GM19468 (cell line): Measurements from ENCODE around the gene KRTAP10-2.

Experiments
- ATAC-seq: cut with Tn5 transposase; IDR thresholded peaks from one replicate; pipeline ENCODE4 v1.9.1; 2021; ENCODE audit warnings: mild to moderate bottlenecking, moderate library complexity, moderate number of reproducible peaks; ENCODE audit not compliant: unreplicated experiment; ENCODE audit errors: extremely low read depth

Gene KRTAP10-2

DNA sequence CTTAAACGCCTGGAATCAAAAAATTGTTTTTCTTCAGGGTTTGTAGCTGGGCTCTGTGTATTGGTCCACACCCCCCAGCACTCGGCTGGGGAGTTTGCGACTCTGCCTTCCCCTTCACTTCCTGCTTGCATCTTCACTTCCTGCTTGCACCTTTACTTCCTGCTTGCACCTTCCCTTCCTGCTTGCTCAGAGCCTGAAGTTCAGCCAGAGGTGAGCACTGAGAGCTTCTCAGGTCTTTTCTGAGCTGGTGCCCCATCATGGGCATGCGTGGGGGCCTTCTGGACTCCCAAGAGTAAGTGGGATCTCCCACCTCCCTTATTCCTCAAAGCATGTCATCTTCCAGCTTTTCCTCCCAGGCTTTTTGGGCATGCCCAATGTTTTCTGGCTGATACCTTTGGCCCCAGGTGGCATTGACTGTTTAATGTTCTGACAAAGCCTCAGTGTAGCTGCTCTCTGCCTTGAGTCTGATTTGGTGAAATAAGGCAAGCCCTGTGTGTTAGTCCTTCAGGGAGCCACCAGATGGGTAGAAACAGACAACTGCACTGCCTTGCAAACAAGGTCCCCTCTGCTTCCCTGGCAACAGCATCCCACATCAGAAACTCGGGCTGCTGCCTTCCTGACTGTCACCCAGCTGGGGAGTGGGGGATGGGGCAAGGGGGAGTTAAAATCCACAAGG lies 3.5 kb downstream of the KRTAP10-2 start:
- no peak for ATAC-seq

DNA sequence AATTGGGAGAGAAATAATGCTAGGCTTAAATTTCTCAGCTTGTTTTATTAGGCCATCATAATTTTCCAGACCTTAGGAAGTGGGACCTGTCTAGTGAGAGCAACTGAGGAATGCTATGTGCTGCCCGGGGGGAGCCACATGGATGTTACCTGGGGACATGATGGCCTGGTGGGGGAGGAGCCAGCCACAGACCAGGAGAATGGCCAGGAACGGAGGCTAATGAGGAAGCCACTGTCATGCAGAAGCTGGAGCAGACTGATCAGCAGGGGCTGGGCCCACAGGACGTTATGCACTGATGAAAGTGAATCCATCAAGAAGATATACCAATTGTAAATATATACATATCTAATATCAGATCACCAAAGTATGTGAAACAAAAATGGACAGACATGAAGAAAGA lies 6.7 kb downstream of the KRTAP10-2 start:
- ATAC-seq = no peak

DNA sequence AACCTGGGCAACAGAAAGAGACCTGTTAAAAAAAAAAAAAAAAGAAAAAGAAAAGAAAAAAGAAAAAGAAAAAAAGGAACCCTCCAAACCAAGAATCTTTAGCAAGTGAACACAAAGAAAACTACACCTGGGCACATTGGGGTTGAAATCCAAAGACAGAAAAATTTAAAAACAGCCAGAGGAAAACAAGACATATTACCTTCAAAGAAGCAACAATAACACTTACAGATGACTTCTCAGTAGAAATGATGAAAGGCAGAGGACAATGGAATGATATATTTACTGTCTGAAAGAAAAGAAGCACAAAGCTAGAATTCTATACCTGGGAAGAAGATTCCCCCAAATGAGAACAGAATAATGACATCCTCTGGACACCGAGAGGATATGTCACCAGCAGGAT lies 8.6 kb downstream of the KRTAP10-2 start:
- ATAC-seq = no peak

DNA sequence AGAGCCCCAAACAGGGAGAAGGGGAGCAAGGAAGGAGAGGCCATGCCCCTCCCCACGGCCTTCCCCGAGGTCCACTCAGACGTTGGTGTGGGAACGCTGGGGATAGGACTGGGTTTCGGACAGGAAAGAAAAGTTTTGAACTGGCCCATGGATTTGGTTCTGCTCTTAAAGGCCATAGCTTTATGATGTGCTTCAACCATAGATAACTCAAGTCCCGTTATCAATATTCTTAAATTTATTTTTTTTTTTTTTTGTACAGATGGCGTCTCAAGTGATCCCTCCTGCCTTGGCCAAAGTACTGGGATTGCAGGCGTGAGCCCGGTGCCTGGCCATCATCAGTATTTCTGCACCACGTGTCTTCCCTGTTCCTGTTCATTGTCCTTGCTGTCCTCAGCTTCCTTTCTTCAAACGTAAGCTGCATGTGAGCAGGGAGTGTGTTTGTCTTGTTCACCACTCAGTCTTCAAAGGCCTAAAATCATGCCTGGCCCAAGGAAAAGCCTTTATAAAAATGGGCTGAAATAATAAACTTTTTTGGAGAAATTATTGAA lies 10.5 kb downstream of the KRTAP10-2 start:
- ATAC-seq = no peak

DNA sequence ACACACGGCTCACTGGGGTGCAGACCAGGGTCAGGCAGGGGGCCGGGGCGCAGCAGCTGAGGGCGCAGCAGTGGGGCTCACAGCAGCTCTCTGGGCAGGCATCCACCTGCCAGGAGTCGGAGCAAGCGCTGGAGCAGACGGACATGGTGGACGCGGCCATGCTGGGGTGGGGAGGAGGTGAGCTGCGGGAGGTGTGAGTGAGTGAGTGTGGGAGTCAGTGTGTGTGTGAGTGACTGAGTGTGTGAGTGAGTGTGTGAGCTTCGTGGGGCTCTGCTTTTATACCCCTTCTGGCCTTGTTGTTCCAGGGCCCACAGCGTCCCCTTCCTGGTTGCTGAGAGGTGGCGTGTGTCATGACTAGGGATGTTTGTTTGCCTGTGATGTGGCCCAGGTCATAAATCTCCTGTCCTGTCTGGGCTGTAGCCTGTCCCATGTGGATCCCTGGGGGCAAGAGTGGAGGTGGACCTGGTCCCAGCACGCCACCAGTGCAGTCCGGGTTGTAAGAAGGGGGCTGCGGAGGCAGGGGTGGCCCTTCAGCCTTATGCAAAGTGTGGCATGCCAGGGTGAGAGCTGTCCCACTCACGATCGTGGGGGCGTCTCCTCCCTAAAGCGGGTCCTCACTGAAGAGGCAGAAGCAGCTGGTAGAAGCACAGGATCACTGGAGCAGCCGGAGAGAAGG lies 11.2 kb downstream of the KRTAP10-2 start, which contains the start of gene KRTAP10-1:
TSS of gene KRTAP10-1 (minus strand) at position 205 of the 676 bp plus-strand sequence. CDS start at position 160, 45 bp downstream.
- ATAC-seq = no peak

DNA sequence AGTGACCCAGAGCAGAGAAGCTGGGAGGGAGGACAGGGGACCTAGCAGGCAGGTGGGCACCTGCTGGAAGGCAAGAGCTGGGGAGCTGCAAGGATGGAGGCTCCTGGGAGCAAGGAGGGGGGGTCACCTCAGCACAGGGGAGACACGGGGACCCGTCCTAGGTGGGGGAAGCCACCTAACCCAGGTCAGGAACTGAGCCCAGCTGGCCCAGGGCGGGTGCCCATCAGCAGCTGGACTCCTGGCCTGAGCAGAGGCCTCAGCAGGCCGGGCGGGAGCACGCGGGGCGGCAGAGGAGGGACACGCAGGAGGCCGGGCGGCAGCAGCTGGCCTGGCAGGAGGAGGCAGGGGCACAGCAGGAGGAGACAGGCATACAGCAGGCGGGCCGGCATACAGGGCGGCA lies 12.3 kb downstream of the KRTAP10-2 start:
- no peak for ATAC-seq

DNA sequence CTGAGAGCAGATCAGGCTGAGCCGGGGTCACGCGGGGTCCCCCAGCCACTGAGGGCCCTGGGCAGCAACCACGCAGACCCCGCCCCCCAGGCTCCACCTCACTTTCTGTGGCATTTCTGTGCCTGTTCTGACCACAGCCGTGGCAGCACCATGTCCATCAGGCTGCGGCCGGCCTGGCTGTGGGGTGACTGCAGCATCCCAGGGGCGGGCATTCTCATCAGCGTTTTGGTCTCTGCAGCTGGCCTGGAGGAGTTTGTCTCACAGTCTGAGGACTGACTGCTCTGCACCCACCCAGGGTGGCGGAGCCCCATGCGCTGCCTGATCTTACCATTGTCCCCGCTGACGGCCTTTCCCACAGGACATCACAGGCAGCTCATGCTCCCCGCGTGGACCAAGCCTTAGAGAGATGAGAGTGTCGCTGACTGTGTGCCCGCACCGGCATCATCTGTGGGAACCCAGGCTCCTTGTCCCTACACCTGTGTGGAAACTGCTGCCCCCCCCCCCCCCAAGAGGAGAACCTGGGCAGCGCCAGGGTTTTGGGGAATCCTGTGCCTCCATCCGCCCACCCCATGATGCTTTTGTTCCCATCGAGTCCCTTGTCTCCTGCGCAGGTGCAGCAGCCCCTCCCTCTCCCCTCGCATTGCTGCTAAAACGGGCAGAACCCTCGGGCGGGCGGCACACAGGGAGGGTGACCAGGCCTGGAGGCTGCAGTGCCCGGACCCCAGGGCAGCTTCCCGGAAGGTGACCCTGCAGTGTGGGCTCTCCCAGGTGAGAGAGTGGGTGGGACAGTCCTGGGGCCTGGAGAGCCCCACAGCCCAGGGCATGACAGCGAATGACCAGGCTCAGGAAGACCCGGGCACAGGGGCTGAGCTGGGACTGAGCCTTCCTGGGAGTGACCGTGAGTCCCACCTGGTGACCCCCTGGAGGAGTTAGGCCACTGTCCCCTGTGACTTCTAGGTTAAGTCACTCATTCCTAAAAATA lies 13.1 kb downstream of the KRTAP10-2 start:
- ATAC-seq = no peak

DNA sequence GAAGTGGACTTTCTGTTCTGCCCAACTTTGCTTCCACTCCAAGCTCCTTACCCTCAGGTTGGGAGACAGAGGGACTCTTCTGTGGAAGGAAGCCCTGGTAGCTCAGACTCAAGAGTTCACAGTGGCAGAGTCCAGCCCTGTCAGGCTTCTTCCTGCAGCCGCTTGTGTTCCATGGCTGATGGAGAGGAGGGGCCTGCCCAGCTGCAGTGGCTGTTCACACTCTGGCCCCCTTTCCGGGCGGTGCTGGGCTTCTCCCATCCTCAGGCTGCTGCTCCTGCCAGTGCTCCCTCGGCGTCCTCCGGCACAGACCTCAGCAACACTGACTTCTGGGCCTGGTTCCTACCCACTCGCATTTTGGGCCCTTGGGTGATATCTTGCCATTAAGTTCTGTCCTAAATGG lies 15.3 kb downstream of the KRTAP10-2 start:
- no peak for ATAC-seq

DNA sequence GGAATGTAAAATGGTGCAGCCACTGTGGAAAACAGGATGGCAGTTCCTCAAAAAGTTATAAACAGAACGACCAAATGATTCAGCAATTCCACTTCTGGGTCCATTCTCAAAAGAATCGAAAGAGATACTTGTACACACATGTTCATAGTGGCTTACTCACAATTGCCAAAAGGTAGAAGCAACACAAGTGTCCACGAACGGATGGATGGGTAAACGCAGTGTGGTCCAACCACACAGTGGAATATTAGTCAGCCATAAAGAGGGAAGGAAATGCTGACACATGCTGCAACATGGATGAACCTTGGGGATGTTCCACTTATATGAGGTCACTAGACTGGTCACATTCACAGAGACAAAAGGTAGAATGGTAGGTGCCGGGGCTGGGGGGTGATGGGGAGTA lies 16.6 kb downstream of the KRTAP10-2 start:
- no peak for ATAC-seq

DNA sequence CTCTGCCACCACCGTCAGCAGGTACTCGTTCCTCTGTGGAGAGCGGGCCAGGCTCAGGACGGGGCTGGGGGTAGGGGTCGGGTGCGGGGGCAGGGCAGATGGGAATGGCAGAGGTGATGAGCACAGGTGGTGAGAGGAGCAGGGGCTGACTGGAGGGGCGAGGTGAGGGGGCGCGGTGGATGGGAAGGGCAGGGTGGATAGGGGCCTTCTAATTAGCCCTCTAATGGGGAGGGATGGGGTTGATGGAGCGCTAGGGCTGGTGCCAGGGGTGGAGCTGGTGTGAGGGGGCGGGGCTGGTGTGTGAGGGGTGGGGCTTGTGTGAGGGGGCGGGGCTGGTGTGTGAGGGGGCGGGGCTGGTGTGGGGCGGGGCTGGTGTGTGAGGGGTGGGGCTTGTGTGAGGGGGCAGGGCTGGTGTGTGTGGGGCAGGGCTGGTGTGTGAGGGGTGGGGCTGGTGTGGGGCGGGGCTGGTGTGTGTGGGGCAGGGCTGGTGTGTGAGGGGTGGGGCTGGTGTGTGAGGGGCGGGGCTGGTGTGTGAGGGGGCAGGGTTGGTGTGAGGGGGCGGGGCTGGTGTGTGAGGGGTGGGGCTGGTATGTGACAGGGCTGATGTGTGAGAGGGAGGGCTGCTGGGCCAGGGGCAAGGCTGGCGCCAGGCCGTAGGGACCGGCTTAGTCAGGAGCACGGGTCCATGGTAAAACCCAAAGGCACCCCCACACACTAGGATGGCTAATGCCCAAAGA lies 17.2 kb downstream of the KRTAP10-2 start:
- ATAC-seq = no peak

DNA sequence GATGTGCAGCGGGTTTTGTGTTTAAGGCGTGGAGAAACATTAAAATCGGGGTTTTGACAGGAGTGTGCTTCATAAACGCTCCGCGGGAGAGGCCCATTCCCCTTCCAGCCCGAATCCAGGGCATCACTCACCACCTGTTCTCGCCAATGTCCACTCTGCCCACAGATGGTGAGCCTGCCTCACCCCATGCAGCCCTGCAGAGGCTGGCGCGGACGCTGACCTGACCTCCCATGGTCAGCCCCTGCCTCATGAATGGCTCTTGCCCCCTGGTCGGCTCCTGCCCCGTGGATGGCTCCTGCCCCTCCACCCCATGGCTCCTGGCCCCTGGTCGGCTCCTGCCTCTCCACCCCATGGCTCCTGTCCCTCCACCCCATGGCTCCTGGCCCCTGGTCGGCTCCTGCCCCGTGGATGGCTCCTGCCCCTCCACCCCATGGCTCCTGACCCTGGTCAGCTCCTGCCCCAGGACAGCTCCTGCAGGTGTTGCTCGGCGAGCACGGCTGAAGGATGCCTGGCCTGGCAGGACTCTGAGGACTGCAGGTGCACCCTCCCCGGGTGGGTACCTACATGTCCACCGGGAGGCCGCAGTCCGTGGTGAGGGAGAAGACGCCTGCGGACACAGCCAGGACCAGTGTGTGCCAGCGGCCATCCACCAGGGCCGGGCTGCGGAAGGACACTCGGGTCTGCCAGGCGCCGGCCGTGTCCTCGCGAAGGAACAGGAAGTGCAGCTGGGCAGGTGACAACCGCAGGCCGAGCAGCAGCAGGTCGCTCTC lies 18.0 kb downstream of the KRTAP10-2 start:
- ATAC-seq = no peak

DNA sequence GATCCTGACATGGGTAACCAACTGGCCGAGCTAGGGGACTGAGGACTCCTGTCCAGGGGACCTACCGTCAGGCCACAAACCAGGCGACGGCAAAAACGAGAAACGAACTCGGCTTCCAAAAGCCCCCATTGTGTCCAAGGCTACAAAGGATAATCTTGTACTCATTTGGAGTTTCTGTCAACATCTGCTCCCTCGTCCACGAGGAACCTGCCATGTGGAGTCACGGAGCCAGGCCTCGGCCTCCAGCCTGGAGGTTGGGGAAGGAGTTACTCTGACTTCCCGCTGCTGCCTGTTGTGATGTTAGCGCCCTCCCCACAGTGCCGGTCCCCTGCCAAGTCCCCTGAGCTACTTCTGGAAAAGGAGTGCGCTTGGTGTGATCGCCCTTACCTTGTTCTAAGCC lies 18.6 kb downstream of the KRTAP10-2 start:
- no peak for ATAC-seq

DNA sequence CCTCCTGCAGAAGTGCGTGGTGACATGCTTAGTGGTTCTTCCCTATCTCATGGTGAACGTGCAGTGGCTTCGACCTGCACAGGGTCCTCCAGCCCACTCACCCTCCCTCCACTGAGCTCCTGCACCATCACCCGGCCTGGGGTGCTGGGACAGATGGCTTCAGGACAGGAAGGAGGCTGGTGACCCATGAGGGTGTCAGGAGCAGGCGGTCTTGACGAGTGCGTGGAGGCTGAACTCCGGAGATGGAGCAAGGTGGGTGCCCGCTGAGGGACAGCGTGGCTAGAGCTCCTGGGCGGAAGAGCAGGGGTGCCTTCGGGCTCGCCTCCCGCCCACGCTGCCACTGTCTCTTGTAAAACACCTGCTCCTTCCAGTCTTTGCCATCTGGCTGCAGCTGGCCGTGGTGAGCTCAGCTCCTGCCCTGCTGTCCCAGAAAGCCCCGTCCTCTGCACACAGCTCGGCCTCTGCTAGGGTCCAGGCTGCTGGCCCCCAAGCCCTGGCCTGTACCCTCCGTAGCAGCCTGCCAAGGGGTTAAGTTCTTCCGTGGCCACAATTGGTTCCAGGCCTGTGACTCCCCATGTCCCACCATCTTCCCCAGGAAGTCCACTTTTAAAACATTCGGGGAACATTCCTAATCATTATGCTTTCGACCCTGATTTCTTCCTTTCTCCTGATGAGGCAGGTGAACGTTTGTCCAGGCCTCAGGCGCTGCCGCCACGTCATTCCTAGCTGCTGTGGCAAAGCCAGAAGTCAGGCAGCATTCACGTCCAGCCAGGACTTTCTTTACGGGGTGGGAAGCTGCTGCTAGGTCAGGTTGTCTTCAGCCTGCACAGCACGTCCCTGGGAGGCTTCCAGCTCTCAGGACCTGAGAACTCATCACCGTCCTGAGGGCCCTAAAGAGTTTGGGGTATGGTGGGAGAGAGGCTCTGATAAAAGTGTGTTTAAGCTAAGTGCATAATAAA lies 19.4 kb downstream of the KRTAP10-2 start:
- ATAC-seq = no peak

DNA sequence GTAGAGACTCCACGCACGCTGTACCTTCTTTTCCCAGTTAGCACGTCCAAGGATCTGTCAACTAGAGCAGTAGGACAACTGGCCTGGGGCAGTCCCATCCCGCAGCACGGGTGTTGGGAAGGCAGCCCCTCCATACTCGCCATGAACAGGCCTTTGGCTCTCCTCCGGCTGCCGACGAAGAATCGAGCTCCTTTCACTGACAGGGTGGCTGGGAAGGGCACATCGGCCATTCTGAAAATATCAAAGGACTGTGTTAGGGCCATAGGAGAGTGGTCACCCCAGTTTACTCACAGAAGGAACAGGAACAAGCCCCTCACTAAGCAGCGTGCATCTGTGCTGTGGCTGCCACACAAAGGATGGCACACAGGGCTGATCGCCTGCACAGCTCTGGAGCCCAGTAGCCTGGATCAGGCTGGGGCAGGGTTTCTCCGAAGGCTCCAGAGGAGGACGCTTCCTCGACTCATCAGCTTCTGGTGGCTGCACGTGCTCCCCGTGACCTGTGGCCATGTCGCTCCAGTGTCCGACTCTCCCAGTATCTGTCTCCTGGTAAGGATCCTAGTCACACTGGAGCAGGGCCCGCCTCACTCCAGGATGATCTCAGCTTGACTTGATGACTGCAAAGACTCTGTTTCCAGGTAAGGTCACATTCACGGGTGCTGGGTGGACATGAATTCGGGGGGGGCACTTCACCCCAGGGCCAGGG lies 20.3 kb downstream of the KRTAP10-2 start:
- no peak for ATAC-seq

DNA sequence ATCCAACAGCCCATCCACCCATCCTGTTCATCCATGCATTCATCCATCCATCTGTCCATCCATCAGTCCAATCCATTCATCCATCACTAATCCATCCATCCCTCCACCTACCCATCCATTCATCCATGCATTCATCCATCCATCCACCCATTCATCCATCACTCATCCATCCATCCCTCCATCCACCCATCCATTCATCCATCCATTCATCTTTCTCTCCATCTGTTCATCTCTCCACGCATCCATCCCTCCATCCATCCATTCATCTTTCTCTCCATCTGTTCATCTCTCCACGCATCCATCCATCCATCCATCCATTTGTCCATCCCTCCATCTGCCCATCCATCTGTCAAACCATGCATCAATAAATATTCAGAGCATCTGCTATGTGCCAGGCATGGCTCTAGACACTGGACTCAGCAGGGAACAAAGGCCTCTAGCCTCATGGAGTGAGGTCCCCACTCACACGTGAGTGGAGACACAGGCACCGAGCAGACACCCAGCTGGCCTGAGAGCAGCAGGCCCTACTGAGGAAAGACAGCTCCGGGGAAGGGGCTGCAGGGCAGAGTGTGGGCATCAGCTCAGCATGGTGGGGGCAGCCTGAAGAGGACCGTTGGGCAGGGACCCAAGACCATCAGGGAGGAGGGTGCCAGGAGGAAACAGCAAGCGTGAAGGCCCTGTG lies 20.9 kb downstream of the KRTAP10-2 start:
- ATAC-seq = no peak

DNA sequence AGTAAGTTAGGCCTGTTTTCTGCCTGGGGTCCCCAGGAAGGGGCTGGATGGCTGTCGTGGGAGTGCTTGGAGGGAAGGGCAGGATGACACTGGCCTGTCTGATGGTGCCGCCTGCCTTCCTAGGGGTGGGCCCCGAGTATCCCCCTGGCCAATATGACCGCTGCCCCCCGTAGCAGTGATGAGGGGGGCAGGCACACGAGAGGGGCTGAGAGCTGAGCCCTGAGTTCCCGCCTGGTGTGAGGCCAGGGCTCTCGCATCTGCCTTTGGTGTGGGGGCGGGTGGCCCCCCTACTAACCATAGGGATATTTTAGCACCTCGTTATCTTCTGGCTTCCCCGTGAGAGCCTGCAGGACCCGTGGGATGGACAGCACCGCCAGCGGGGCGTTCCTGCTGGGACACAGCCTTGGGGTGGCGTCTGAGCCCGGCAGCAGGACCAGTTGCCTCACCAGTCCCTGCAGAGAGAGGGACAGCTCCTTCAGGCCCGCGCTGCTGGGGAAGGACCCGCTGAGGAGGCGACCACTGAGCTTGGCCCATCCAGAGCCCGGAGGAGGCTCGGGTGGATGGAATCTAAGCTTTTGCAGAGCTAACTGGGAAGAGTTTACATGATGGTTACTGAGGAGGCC lies 21.7 kb downstream of the KRTAP10-2 start:
- ATAC-seq = no peak
